GM12878 (cell line): ENCODE measurements around the gene CHERP. TPM values are rescaled to one million over a fixed set of nuclear protein-coding genes. Genes with fewer than 3 reads are reported as not detected.

Experiments
- ATAC-seq: fragments of 200-7000 bp; cut with Tn5 transposase; 3 replicates; pipeline ENCODE4 v1.9.1; 2020; ENCODE audit warnings: mild to moderate bottlenecking, moderate library complexity
- BruUV-seq: library from RNA; stranded (reverse); fragments of 400-500 nt; replicated peaks from 2 replicates; lab custom pipeline; 2021; lab: Mats Ljungman, UMichigan
- CTCF ChIA-PET: fragments of 300-600 bp; sonication (Branson Sonifier 250); formaldehyde crosslinking; extraction: SDS; loops from one replicate; lab custom pipeline; 2021; ENCODE audit warnings: inconsistent platforms; lab: Yijun Ruan, JAX
- POLR2A ChIA-PET: fragments of 350-600 bp; formaldehyde crosslinking; extraction: SDS; loops from one replicate; lab custom pipeline; 2021; ENCODE audit warnings: inconsistent platforms; lab: Charles Lee
- RAD21 ChIA-PET: fragments of 300-600 bp; sonication (Branson Sonifier 250); formaldehyde crosslinking; loops from one replicate; lab custom pipeline; 2023; ENCODE audit warnings: antibody characterized with exemption; ENCODE audit not compliant: unreplicated experiment; lab: Charles Lee
- SMC1A ChIA-PET: fragments of 300-600 bp; sonication (Branson Sonifier 250); formaldehyde crosslinking; loops from one replicate; lab custom pipeline; 2023; ENCODE audit not compliant: unreplicated experiment, uncharacterized antibody; lab: Charles Lee
- DNase-seq: peaks from one replicate; pipeline ENCODE4 v3.0.0-alpha.2; 2011; ENCODE audit warnings: low read depth, low spot score
- FAIRE-seq: peaks from 3 replicates; lab custom pipeline; 2011; peaks lifted over from hg19 to GRCh38; lab: Jason Lieb, UNC
- H2AFZ ChIP-seq: 2 replicates; pipeline ENCODE4 v1.6.0; 2011; ENCODE audit warnings: low read depth, low read length, control low read depth; ENCODE audit not compliant: control insufficient read depth
- H3K27ac ChIP-seq: 2 replicates; pipeline ENCODE4 v1.5.1; 2011; ENCODE audit warnings: control low read depth; ENCODE audit not compliant: control insufficient read depth, insufficient read depth
- H3K27me3 ChIP-seq, 2 experiments: replicated peaks in 1 of 2; 2 replicates each; pipeline versions ENCODE4 v1.6.0 to v1.6.1; 2011; ENCODE audit warnings: low read length in 1 of 2; ENCODE audit not compliant: control insufficient read depth in 2 of 2, insufficient read depth in 2 of 2
- H3K36me3 ChIP-seq, 2 experiments: 2 replicates each; pipeline ENCODE4 v1.5.1; 2011; ENCODE audit warnings: low read length in 1 of 2; ENCODE audit not compliant: control insufficient read depth in 2 of 2, insufficient read depth in 2 of 2
- H3K4me1 ChIP-seq: 2 replicates; pipeline ENCODE4 v1.6.1; 2011; ENCODE audit warnings: mild to moderate bottlenecking, low read length, moderate library complexity, mixed read lengths; ENCODE audit not compliant: control insufficient read depth, insufficient read depth
- H3K4me2 ChIP-seq: 2 replicates; pipeline ENCODE4 v1.6.0; 2011; ENCODE audit warnings: control low read depth; ENCODE audit not compliant: control insufficient read depth, insufficient read depth
- H3K4me3 ChIP-seq: fragments of 200-600 bp; sonication (generic); 2 replicates; pipeline ENCODE4 v1.5.1; 2016
- H3K79me2 ChIP-seq: 2 replicates; pipeline ENCODE4 v1.6.0; 2011; ENCODE audit warnings: low read length; ENCODE audit not compliant: control insufficient read depth, insufficient read depth
- H3K9ac ChIP-seq: 2 replicates; pipeline ENCODE4 v1.8.0; 2011; ENCODE audit warnings: low read length, control low read depth, mixed read lengths; ENCODE audit not compliant: control insufficient read depth, insufficient read depth
- H3K9me3 ChIP-seq: replicated peaks from 3 replicates; pipeline ENCODE4 v1.5.1; 2011; ENCODE audit warnings: mild to moderate bottlenecking, low read length; ENCODE audit not compliant: control insufficient read depth, insufficient read depth
- H4K20me1 ChIP-seq: 2 replicates; pipeline ENCODE4 v1.6.0; 2011; ENCODE audit not compliant: control insufficient read depth, insufficient read depth
- BRCA1 ChIP-seq: IDR thresholded peaks from 2 replicates; pipeline ENCODE4 v1.6.1; 2011; ENCODE audit warnings: low read depth, low read length, improper control_type of control experiment
- CHD1 ChIP-seq: IDR thresholded peaks from 2 replicates; pipeline ENCODE4 v1.6.1; 2012; ENCODE audit warnings: low read depth, low read length, improper control_type of control experiment
- EP300 ChIP-seq, 2 experiments: fragments of 150-350 bp in 1 of 2; IDR thresholded peaks; 2 replicates each; pipeline ENCODE4 v1.6.1; 2011 to 2012; ENCODE audit warnings: low read depth in 2 of 2, low read length in 2 of 2, borderline replicate concordance in 1 of 2, improper control_type of control experiment in 1 of 2, inconsistent platforms in 1 of 2; ENCODE audit not compliant: control insufficient read depth in 1 of 2
- ESRRA ChIP-seq: IDR thresholded peaks from 2 replicates; pipeline ENCODE4 v1.6.1; 2012; ENCODE audit warnings: mild to moderate bottlenecking, low read length, improper control_type of control experiment
- HDAC6 ChIP-seq: fragments of 200-600 bp; sonication (generic); IDR thresholded peaks from one replicate; pipeline ENCODE4 v1.8.0; 2017; ENCODE audit warnings: antibody characterized with exemption; ENCODE audit not compliant: unreplicated experiment
- PAX8 ChIP-seq: fragments of 450-650 bp; IDR thresholded peaks from 2 replicates; pipeline ENCODE4 v1.6.1; 2017; ENCODE audit warnings: mild to moderate bottlenecking, moderate library complexity
- PML ChIP-seq: IDR thresholded peaks from 2 replicates; pipeline ENCODE4 v1.6.1; 2012; ENCODE audit warnings: low read length, inconsistent platforms
- RELB ChIP-seq: fragments of 450-650 bp; IDR thresholded peaks from 2 replicates; pipeline ENCODE4 v1.6.1; 2017; ENCODE audit warnings: low read depth, mild to moderate bottlenecking, moderate library complexity
- SUPT20H ChIP-seq: IDR thresholded peaks from 2 replicates; pipeline ENCODE4 v1.6.1; 2011; ENCODE audit warnings: low read depth, mild to moderate bottlenecking, low read length, moderate library complexity, borderline replicate concordance; ENCODE audit not compliant: control insufficient read depth
- TARDBP ChIP-seq: IDR thresholded peaks from 2 replicates; pipeline ENCODE4 v1.6.1; 2016; ENCODE audit warnings: borderline replicate concordance
- USF2 ChIP-seq: IDR thresholded peaks from 2 replicates; pipeline ENCODE4 v1.6.1; 2011; ENCODE audit warnings: low read depth, low read length, improper control_type of control experiment, borderline replicate concordance
- ZNF217 ChIP-seq: fragments of 450-650 bp; IDR thresholded peaks from 2 replicates; pipeline ENCODE4 v1.6.1; 2017; ENCODE audit warnings: antibody characterized with exemption, mild to moderate bottlenecking
- ZSCAN29 ChIP-seq: fragments of 450-650 bp; IDR thresholded peaks from 2 replicates; pipeline ENCODE4 v1.6.1; 2017; ENCODE audit warnings: mild to moderate bottlenecking, moderate library complexity
- WGBS: methylation state at CpG from one replicate; pipeline ENCODE4 v1.1.6; 2016; ENCODE audit warnings: low lambda C conversion rate; ENCODE audit not compliant: insufficient replicate concordance, insufficient coverage; ENCODE audit errors: missing lambda C conversion rate; 5-methylcytosine and 5-hydroxymethylcytosine counted together
- in situ Hi-C: fragments of 300-500 bp; cut with MboI; formaldehyde crosslinking; loops from 9 replicates; pipeline ENCODE4 v1.14.3; 2018; ENCODE audit warnings: mixed read lengths
- intact Hi-C: fragments of 100-400 bp; cut with micrococcal nuclease; formaldehyde crosslinking; loops from one replicate; pipeline ENCODE4 v1.14.2; 2022; ENCODE audit not compliant: unreplicated experiment
- polyA plus RNA-seq, 11 experiments: library from polyadenylated mRNA; depleted of rRNA in 4 of 11; unstranded in 6 of 11; stranded (reverse) in 5 of 11; fragments of >200 nt; fragmentation: Nextera tagmentation in 4 of 11; fragmentation: Illumina TruSeq in 1 of 11; extraction: Ambion mirVana in 4 of 11; extraction: Trizol in 1 of 11; gene quantifications; 1 replicate in 1 of 11; 2 replicates in 10 of 11; pipeline versions ENCODE4 v1.2.1 to v1.2.3, GENCODE V29; 2011 to 2016; ENCODE audit warnings: inconsistent platforms in 2 of 11, missing spikeins in 2 of 11, low read depth in 1 of 11
- total RNA-seq, 4 experiments: library from RNA; depleted of rRNA in 3 of 4; stranded (reverse); fragments of >200 nt in 3 of 4; fragmentation: Illumina TruSeq in 1 of 4; extraction: Trizol in 1 of 4; gene quantifications; 2 replicates each; pipeline versions ENCODE4 v1.2.1 to v1.2.3, GENCODE V29; 2013 to 2021
- TF ChIP-seq, protein P1 (sequence below): IDR thresholded peaks from 2 replicates; pipeline ENCODE4 v1.6.1; 2012; ENCODE audit warnings: mild to moderate bottlenecking, low read depth, low read length
- TF ChIP-seq, protein P2 (sequence below): fragments of 450-650 bp; IDR thresholded peaks from 2 replicates; pipeline ENCODE4 v1.6.1; 2014; ENCODE audit warnings: mild to moderate bottlenecking
- TF ChIP-seq, protein P3 (sequence below): IDR thresholded peaks from 2 replicates; pipeline ENCODE4 v1.6.1; 2012; ENCODE audit warnings: low read depth, low read length, improper control_type of control experiment

The CHERP gene
- total and polyA plus RNA-seq, 10 of the 15 experiments (the other 5 are each of a cell fraction or from before 2014, with no cell fraction given) = 0.66 to 65.3 (median 12.2) TPM

DNA sequence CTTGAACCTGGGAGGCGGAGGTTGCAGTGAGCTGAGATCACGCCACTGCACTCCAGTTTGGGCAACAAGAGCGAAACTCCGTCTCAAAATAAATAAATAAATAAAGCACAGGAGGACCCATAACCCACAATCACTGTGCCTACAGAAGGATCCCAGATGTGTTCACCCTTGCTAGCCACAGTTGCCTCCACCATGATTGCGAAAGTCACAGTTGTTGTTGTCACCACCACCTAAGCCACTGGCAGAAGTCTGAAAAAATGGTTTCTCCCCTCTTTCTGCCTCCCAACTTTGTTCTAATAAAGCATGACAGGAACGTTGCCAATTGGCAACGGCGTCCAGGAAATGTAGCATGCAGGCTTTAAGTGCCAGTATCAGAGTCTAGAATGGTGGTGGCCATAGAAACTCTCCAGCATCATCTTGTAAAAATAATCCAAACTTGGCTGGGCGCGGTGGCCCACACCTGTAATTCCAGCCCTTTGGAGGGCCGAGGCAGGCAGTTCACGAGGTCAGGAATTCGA lies 68.3 kb downstream of the CHERP start:
- intact Hi-C loops = no loop called here
- Histone ChIP-seq H3K27me3 (no peaks in the 10 kb centered on the region), H3K4me2 (no peak overlapping the region), H3K9ac (no peak overlapping the region), H2AFZ (no peak overlapping the region), H3K4me1 (peaks cover 8% of the 10 kb centered on the region; the same call in 1 of the 2 replicates), H3K79me2 (peaks cover 28% of the 10 kb centered on the region), H3K9me3 (no peaks in the 10 kb centered on the region; the same call in 2 of the 3 replicates), H3K4me3 (no peak overlapping the region), H4K20me1 (peaks cover 4% of the 10 kb centered on the region; the same call in 1 of the 2 replicates), H3K36me3 (no peaks in the 10 kb centered on the region; a peak in 1 of 4 replicates), H3K27ac (no peak overlapping the region)
- ChIA-PET POLR2A (interaction anchor here (0.7 kb wide), 1 partner anchor 365 kb away, joined by 3 read pairs; no protein-coding TSS in a partner anchor), CTCF (no interaction called here), SMC1A (no interaction called here), RAD21 (interaction anchor here (1.0 kb wide), 1 partner anchor 278 kb away, joined by 4 read pairs; no protein-coding TSS in a partner anchor)
- DNase-seq (no peak), ATAC-seq (no peak), FAIRE-seq (no peak)
- no TSS peak for BruUV-seq
- in situ Hi-C loops = no loop called here
- WGBS = 70% methylated on average over 13 of the region's 13 CpGs
- TF ChIP-seq PAX8 (no peak), CHD1 (no peak), ZSCAN29 (no peak), TARDBP (no peak), HDAC6 (no peak), USF2 (no peak), ZNF217 (no peak), ESRRA (no peak), BRCA1 (no peak), EP300 (IDR thresholded peaks at IDR 0.05; ENCODE audit: borderline replicate concordance in 1 of 2, control insufficient read depth in 1 of 2, low read depth in 2 of 2, low read length in 2 of 2) (no peak), SUPT20H (no peak), PML (no peak), RELB (no peak)
- TF ChIP-seq, protein P1, sequence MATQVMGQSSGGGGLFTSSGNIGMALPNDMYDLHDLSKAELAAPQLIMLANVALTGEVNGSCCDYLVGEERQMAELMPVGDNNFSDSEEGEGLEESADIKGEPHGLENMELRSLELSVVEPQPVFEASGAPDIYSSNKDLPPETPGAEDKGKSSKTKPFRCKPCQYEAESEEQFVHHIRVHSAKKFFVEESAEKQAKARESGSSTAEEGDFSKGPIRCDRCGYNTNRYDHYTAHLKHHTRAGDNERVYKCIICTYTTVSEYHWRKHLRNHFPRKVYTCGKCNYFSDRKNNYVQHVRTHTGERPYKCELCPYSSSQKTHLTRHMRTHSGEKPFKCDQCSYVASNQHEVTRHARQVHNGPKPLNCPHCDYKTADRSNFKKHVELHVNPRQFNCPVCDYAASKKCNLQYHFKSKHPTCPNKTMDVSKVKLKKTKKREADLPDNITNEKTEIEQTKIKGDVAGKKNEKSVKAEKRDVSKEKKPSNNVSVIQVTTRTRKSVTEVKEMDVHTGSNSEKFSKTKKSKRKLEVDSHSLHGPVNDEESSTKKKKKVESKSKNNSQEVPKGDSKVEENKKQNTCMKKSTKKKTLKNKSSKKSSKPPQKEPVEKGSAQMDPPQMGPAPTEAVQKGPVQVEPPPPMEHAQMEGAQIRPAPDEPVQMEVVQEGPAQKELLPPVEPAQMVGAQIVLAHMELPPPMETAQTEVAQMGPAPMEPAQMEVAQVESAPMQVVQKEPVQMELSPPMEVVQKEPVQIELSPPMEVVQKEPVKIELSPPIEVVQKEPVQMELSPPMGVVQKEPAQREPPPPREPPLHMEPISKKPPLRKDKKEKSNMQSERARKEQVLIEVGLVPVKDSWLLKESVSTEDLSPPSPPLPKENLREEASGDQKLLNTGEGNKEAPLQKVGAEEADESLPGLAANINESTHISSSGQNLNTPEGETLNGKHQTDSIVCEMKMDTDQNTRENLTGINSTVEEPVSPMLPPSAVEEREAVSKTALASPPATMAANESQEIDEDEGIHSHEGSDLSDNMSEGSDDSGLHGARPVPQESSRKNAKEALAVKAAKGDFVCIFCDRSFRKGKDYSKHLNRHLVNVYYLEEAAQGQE = no peak
- TF ChIP-seq, protein P2, sequence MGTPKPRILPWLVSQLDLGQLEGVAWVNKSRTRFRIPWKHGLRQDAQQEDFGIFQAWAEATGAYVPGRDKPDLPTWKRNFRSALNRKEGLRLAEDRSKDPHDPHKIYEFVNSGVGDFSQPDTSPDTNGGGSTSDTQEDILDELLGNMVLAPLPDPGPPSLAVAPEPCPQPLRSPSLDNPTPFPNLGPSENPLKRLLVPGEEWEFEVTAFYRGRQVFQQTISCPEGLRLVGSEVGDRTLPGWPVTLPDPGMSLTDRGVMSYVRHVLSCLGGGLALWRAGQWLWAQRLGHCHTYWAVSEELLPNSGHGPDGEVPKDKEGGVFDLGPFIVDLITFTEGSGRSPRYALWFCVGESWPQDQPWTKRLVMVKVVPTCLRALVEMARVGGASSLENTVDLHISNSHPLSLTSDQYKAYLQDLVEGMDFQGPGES = no peak
- TF ChIP-seq, protein P3, sequence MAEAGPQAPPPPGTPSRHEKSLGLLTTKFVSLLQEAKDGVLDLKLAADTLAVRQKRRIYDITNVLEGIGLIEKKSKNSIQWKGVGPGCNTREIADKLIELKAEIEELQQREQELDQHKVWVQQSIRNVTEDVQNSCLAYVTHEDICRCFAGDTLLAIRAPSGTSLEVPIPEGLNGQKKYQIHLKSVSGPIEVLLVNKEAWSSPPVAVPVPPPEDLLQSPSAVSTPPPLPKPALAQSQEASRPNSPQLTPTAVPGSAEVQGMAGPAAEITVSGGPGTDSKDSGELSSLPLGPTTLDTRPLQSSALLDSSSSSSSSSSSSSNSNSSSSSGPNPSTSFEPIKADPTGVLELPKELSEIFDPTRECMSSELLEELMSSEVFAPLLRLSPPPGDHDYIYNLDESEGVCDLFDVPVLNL = no peak
